ENCODE data around the gene MPST.

MPST gene

DNA sequence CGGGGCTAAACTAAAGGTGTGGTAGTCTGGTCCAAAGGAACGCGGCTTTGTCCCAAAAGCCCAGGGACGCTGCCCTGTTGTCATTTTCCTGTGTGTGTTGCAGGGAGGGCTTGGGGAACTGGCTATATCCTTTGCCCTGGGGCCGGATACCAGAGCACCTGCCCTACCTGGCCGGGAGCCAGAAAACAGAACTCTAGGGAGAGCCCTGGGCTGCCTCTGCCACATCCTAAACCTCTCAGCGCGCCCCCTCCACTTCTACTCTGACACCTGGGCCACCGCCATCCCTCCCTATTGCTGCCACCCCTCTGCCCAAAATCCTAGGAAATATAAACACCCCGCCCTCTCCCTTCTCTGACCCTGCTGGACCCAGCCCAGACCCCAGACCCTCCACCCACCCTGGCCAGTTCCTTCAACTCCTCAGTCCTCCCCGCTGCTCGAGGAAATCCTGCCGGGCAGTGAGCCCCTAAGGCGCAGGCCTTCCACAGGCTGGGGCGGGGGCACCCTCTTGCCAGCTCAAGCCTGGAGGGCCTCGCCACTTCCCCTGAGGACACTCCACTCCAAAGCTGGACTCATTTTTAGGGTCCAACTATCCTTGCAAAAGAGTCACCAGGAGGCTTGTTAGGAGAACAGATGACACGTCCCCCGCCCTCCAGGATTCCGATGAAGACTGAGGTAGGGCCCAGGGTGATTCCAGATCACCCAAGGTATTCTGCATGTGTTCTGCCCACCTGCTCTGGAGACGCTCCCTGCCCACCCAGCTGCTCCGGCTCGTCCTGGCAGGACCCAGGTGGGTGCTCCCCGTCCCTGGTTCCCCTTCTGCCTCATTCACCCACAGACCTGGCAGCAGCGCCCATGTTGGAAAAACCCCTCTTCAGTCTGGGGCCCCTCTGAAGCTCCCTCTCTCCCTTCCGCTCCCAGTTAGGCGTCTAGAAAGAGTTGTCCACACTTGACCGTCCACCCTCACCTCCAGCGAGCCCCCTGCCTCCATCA is 44.2 kb downstream of the MPST start:
- Histone ChIP-seq H3K36me3 (replicated peaks in 1 of 2; ENCODE audit: control insufficient read depth in 2 of 2, insufficient read depth in 2 of 2, low read length in 2 of 2) (peaks cover 21 to 32% of the 10 kb centered on the region in 2 donors), H2BK5ac (ENCODE audit: low read length) (peak overlapping the region; percentile 29), H3K4ac (ENCODE audit: low read length) (no peak overlapping the region), H3K14ac (ENCODE audit: low read length) (no peak overlapping the region), H3K27me3 (ENCODE audit: control insufficient read depth in 3 of 3, insufficient read depth in 3 of 3, low read depth in 1 of 3, low read length in 3 of 3) (peaks cover 2 to 13% (median 11%) of the 10 kb centered on the region in 3 experiments), H2BK12ac (ENCODE audit: low read length) (no peak overlapping the region), H2AFZ (ENCODE audit: low read length) (no peak overlapping the region), H3K9me3 (replicated peaks in 1 of 2; ENCODE audit: control insufficient read depth in 2 of 2, insufficient read depth in 1 of 2, low read depth in 1 of 2, low read length in 2 of 2) (no peaks in the 10 kb centered on the region), H2BK15ac (ENCODE audit: low read length) (no peak overlapping the region), H3K4me2 (ENCODE audit: insufficient read depth, low read length, poor library complexity, severe bottlenecking) (no peak overlapping the region), H4K91ac (ENCODE audit: low read depth, low read length, poor library complexity) (no peak overlapping the region), H3K4me1 (ENCODE audit: control insufficient read depth in 2 of 2, insufficient read depth in 1 of 2, low read depth in 1 of 2, low read length in 2 of 2) (peaks cover 0 to 1% of the 10 kb centered on the region in 2 donors), H4K8ac (ENCODE audit: low read depth, low read length) (no peak overlapping the region), H3K18ac (ENCODE audit: low read length) (no peak overlapping the region), H3K27ac (replicated peaks; ENCODE audit: low read length) (no peak overlapping the region), H3K23ac (ENCODE audit: low read depth, low read length, poor library complexity) (no peak overlapping the region), H3K9ac (ENCODE audit: low read depth, low read length, poor library complexity) (no peak overlapping the region), H3K4me3 (ENCODE audit: low read length in 2 of 2) (no peak overlapping the region), H3K79me1 (ENCODE audit: low read depth, low read length) (peaks cover 5% of the 10 kb centered on the region), H2AK5ac (ENCODE audit: low read depth, low read length) (no peak overlapping the region), H2BK120ac (ENCODE audit: low read depth, low read length) (no peak overlapping the region)
- no CpG with 5 or more reads among the region's 28 CpGs for WGBS, 2 donors (ENCODE audit: extremely low coverage in 2 of 2, insufficient read length in 2 of 2, insufficient replicate concordance in 1 of 2)
- no peak for DNase-seq (ENCODE audit: low spot score)

DNA sequence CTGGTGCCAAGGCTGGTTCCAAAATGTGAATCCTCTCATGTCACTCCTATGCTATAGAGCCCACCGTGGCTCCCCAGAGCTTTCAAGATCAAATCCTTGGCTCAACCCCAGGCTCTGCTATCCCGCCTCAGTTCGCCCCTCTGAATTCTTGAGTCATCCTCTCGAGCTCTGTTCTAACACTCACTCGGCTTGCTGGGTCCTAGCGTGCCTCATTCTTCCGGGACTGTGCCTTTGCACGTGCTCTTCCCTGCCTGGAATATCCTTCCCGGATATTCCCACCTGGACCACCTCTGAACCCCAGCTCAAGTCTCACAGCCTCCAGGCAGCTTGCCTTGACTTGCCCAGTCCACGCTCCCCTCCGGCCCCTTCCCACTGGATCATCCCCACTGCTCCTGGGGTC is 45.0 kb downstream of the MPST start:
- Histone ChIP-seq H3K14ac (ENCODE audit: low read length) (no peak overlapping the region), H3K4me1 (ENCODE audit: control insufficient read depth in 2 of 2, insufficient read depth in 1 of 2, low read depth in 1 of 2, low read length in 2 of 2) (peaks cover 0 to 4% of the 10 kb centered on the region in 2 donors), H2BK5ac (ENCODE audit: low read length) (peak overlapping the region; percentile 77), H4K91ac (ENCODE audit: low read depth, low read length, poor library complexity) (no peak overlapping the region), H3K27me3 (ENCODE audit: control insufficient read depth in 3 of 3, insufficient read depth in 3 of 3, low read depth in 1 of 3, low read length in 3 of 3) (peaks cover 4 to 21% (median 19%) of the 10 kb centered on the region in 3 experiments), H2BK12ac (ENCODE audit: low read length) (no peak overlapping the region), H3K4me2 (ENCODE audit: insufficient read depth, low read length, poor library complexity, severe bottlenecking) (no peak overlapping the region), H3K79me1 (ENCODE audit: low read depth, low read length) (peaks cover 5% of the 10 kb centered on the region), H2BK15ac (ENCODE audit: low read length) (no peak overlapping the region), H3K4me3 (ENCODE audit: low read length in 2 of 2) (no peak overlapping the region), H2AFZ (ENCODE audit: low read length) (no peak overlapping the region), H3K9me3 (replicated peaks in 1 of 2; ENCODE audit: control insufficient read depth in 2 of 2, insufficient read depth in 1 of 2, low read depth in 1 of 2, low read length in 2 of 2) (no peaks in the 10 kb centered on the region), H3K4ac (ENCODE audit: low read length) (no peak overlapping the region), H3K36me3 (replicated peaks in 1 of 2; ENCODE audit: control insufficient read depth in 2 of 2, insufficient read depth in 2 of 2, low read length in 2 of 2) (peaks cover 15 to 23% of the 10 kb centered on the region in 2 donors), H3K18ac (ENCODE audit: low read length) (no peak overlapping the region), H2AK5ac (ENCODE audit: low read depth, low read length) (no peak overlapping the region), H3K23ac (ENCODE audit: low read depth, low read length, poor library complexity) (no peak overlapping the region), H3K27ac (replicated peaks; ENCODE audit: low read length) (no peak overlapping the region), H4K8ac (ENCODE audit: low read depth, low read length) (no peak overlapping the region), H2BK120ac (ENCODE audit: low read depth, low read length) (no peak overlapping the region), H3K9ac (ENCODE audit: low read depth, low read length, poor library complexity) (no peak overlapping the region)
- no CpG with 5 or more reads among the region's 11 CpGs for WGBS, 2 donors (ENCODE audit: extremely low coverage in 2 of 2, insufficient read length in 2 of 2, insufficient replicate concordance in 1 of 2)
- DNase-seq (ENCODE audit: low spot score) = no peak

DNA sequence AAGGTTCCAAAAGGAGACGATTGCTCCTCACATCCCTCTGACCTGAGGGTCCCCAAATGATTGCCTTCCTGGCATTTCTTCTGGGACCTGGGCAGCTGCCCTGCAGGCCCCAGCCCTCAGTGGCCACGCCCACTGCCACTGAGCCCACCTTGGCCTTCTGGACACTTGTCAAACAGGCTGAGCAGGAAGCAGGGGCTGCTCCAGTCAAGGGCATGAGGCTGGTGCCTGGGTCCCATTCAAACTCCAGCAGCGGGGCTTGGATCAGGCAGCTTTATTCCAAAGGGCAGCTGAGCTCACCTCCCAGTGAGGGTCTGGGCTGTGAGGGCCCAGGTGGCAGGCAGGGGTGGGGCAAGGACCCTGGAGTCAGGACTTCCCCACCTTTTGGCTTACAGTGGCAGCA is 45.6 kb downstream of the MPST start:
- Histone ChIP-seq H4K8ac (ENCODE audit: low read depth, low read length) (no peak overlapping the region), H3K36me3 (replicated peaks in 1 of 2; ENCODE audit: control insufficient read depth in 2 of 2, insufficient read depth in 2 of 2, low read length in 2 of 2) (peaks cover 9 to 17% of the 10 kb centered on the region in 2 donors), H3K79me1 (ENCODE audit: low read depth, low read length) (peaks cover 5% of the 10 kb centered on the region), H3K9ac (ENCODE audit: low read depth, low read length, poor library complexity) (no peak overlapping the region), H3K18ac (ENCODE audit: low read length) (no peak overlapping the region), H2BK15ac (ENCODE audit: low read length) (no peak overlapping the region), H3K4me3 (ENCODE audit: low read length in 2 of 2) (no peak overlapping the region), H3K23ac (ENCODE audit: low read depth, low read length, poor library complexity) (no peak overlapping the region), H2BK5ac (ENCODE audit: low read length) (peak overlapping the region; percentile 77), H3K9me3 (replicated peaks in 1 of 2; ENCODE audit: control insufficient read depth in 2 of 2, insufficient read depth in 1 of 2, low read depth in 1 of 2, low read length in 2 of 2) (no peaks in the 10 kb centered on the region), H2AFZ (ENCODE audit: low read length) (no peak overlapping the region), H3K14ac (ENCODE audit: low read length) (no peak overlapping the region), H3K27me3 (ENCODE audit: control insufficient read depth in 3 of 3, insufficient read depth in 3 of 3, low read depth in 1 of 3, low read length in 3 of 3) (peaks cover 4 to 27% (median 25%) of the 10 kb centered on the region in 3 experiments), H2BK120ac (ENCODE audit: low read depth, low read length) (no peak overlapping the region), H4K91ac (ENCODE audit: low read depth, low read length, poor library complexity) (no peak overlapping the region), H3K4me1 (ENCODE audit: control insufficient read depth in 2 of 2, insufficient read depth in 1 of 2, low read depth in 1 of 2, low read length in 2 of 2) (peaks cover 0 to 4% of the 10 kb centered on the region in 2 donors), H3K4me2 (ENCODE audit: insufficient read depth, low read length, poor library complexity, severe bottlenecking) (no peak overlapping the region), H3K27ac (replicated peaks; ENCODE audit: low read length) (no peak overlapping the region), H3K4ac (ENCODE audit: low read length) (no peak overlapping the region), H2AK5ac (ENCODE audit: low read depth, low read length) (no peak overlapping the region), H2BK12ac (ENCODE audit: low read length) (no peak overlapping the region)
- no peak for DNase-seq (ENCODE audit: low spot score)
- WGBS, 2 donors (ENCODE audit: extremely low coverage in 2 of 2, insufficient read length in 2 of 2, insufficient replicate concordance in 1 of 2) = no CpG with 5 or more reads among the region's 3 CpGs

DNA sequence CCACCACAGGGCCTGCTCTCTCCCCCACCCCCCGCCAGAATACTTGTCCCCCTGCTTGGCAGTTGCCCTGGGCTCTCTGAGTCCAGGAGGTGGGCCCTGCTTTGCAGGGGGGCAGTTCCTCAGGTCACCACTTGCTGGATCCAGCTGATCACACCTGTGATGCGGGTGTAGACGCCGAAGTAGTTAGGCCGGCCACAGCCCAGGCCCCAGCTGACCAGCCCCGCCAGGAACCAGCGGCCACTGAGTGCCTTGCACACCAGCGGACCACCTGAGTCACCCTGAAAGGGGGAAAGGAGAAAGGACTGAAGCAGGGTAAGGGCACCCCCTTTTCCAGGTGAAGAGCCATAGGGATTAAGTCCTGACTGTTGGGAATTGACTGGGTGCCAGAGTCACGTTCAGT is 46.4 kb downstream of the MPST start:
- H3K4me3 ChIP-seq (ENCODE audit: low read length in 2 of 2) = no peak overlapping the region
- no peak overlapping the region for H2AFZ ChIP-seq (ENCODE audit: low read length)
- H3K18ac ChIP-seq (ENCODE audit: low read length) = no peak overlapping the region
- no peak overlapping the region for H2BK5ac ChIP-seq (ENCODE audit: low read length)
- H4K8ac ChIP-seq (ENCODE audit: low read depth, low read length) = no peak overlapping the region
- H3K14ac ChIP-seq (ENCODE audit: low read length) = peak overlapping the region; percentile 38
- H3K79me1 ChIP-seq (ENCODE audit: low read depth, low read length) = peaks cover 5% of the 10 kb centered on the region
- no peak overlapping the region for H3K9ac ChIP-seq (ENCODE audit: low read depth, low read length, poor library complexity)
- H2BK120ac ChIP-seq (ENCODE audit: low read depth, low read length) = no peak overlapping the region
- H2AK5ac ChIP-seq (ENCODE audit: low read depth, low read length) = no peak overlapping the region
- H3K27ac ChIP-seq (replicated peaks; ENCODE audit: low read length) = no peak overlapping the region
- DNase-seq (ENCODE audit: low spot score) = no peak
- no peak overlapping the region for H2BK15ac ChIP-seq (ENCODE audit: low read length)
- H4K91ac ChIP-seq (ENCODE audit: low read depth, low read length, poor library complexity) = no peak overlapping the region
- peak overlapping the region; percentile 31 for H3K23ac ChIP-seq (ENCODE audit: low read depth, low read length, poor library complexity)
- no peak overlapping the region for H3K4me2 ChIP-seq (ENCODE audit: insufficient read depth, low read length, poor library complexity, severe bottlenecking)
- H3K4me1 ChIP-seq (ENCODE audit: control insufficient read depth in 2 of 2, insufficient read depth in 1 of 2, low read depth in 1 of 2, low read length in 2 of 2) = peaks cover 0 to 4% of the 10 kb centered on the region in 2 donors
- no CpG with 5 or more reads among the region's 9 CpGs for WGBS, 2 donors (ENCODE audit: extremely low coverage in 2 of 2, insufficient read length in 2 of 2, insufficient replicate concordance in 1 of 2)
- H3K9me3 ChIP-seq (replicated peaks in 1 of 2; ENCODE audit: control insufficient read depth in 2 of 2, insufficient read depth in 1 of 2, low read depth in 1 of 2, low read length in 2 of 2) = no peaks in the 10 kb centered on the region
- H3K27me3 ChIP-seq (ENCODE audit: control insufficient read depth in 3 of 3, insufficient read depth in 3 of 3, low read depth in 1 of 3, low read length in 3 of 3) = peaks cover 4 to 35% (median 30%) of the 10 kb centered on the region in 3 experiments
- no peak overlapping the region for H2BK12ac ChIP-seq (ENCODE audit: low read length)
- H3K36me3 ChIP-seq (replicated peaks in 1 of 2; ENCODE audit: control insufficient read depth in 2 of 2, insufficient read depth in 2 of 2, low read length in 2 of 2) = peaks cover 3 to 10% of the 10 kb centered on the region in 2 donors
- no peak overlapping the region for H3K4ac ChIP-seq (ENCODE audit: low read length)
